Heart left ventricle (tissue), 13 donors: ENCODE data around the gene FAM240A.

Experiments
- CTCF ChIP-seq, 12 donors: fragments of 200-600 bp; sonication (generic) in 4 of 12; IDR thresholded peaks; one replicate each; pipeline versions ENCODE4 v1.5.0 to v1.8.0; 2018 to 2022; ENCODE audit warnings: antibody characterized with exemption in 12 of 12, mild to moderate bottlenecking in 5 of 12
- POLR2A ChIP-seq, 2 donors: fragments of 450-650 bp; IDR thresholded peaks; one replicate each; pipeline ENCODE4 v1.6.1; 2017; ENCODE audit warnings: antibody characterized with exemption in 2 of 2, mild to moderate bottlenecking in 2 of 2, moderate library complexity in 2 of 2
- donor health status: ischemic (EF 13 %, LVEDD 7.1; RV severe dilation, severe dysfunction).
- donor health status: DM: no; HTN: yes; CAD: no.
- donor health status: DM: no; HTN: no; CAD: no.
- donor health status: ischemic (EF 25% LVEDD 6.9; RV normal size, moderate dysfunction).
- donor health status: ischemic (EF 25% LVEDD 5.7; RV mildly dilated, moderate dysfunction).
- donor health status: ischemic (EF 35%, LVEDD 5.7; RV mildly dilated, moderate dysfunction).
- donor health status: nonischemic (EF 11% LVEDD 7.7; RV severe dilation, severe dysfunction).
- donor health status: DM: yes; HTN: yes; CAD: no.
- donor health status: PGD.
- donor health status: ischemic (EF 29% LVEDD 5.4; RV normal size, mild dysfunction).
- donor health status: nonischemic (EF 23%, LVEDD 6.1; RV moderate dilation, normal function).

- TF ChIP-seq CTCF (IDR thresholded peaks at IDR 0.05) = no peak
- TF ChIP-seq POLR2A (IDR thresholded peaks at IDR 0.05) = no peak
Observed at GRCh38 chr3:46670000-46670890, 57.9 kb downstream of the FAM240A start.
